AG09319 (cell line): Measurements from ENCODE around the gene ZBTB44.

Experiments used
- DNase-seq: peaks from one replicate; pipeline ENCODE4 v3.0.0-alpha.2; 2010; ENCODE audit warnings: low read depth; ENCODE audit errors: extremely low read depth
- TF ChIP-seq, protein P1 (sequence below): IDR thresholded peaks from 2 replicates; pipeline ENCODE4 v1.5.1; 2011; ENCODE audit warnings: low read depth, mild to moderate bottlenecking, inconsistent platforms, low read length, moderate library complexity

Gene ZBTB44

DNA sequence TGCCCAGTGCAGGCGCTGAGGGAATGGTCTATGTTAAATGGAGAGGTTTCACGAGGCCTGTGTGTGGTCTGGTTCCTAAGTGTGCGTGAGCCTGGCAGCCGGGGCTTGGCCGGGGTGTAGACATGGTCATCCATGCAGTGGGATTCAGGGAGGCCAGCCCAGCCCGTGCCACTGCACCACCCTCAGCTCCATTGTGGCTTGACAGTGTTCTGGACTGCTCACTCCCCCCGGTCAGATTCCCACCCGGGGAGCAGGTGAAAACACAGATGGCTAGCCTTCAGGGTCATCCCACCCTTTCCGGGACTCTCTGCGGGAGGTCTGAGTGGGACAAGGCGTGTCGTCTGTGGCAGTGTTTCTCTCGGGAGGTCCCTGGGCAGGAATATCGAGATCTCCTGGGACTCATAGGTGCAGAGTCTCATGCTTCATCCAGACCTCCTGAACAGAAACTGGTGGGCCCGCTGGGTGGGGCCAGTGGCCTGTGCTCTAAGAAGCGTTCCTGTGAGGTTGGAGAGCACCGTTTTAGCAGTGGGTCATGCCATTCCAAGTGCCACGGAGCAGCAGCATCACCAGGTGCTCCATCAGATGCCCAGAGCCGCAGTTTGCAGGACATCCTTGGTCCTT lies 102.8 kb downstream of the ZBTB44 start:
- TF ChIP-seq, protein P1, sequence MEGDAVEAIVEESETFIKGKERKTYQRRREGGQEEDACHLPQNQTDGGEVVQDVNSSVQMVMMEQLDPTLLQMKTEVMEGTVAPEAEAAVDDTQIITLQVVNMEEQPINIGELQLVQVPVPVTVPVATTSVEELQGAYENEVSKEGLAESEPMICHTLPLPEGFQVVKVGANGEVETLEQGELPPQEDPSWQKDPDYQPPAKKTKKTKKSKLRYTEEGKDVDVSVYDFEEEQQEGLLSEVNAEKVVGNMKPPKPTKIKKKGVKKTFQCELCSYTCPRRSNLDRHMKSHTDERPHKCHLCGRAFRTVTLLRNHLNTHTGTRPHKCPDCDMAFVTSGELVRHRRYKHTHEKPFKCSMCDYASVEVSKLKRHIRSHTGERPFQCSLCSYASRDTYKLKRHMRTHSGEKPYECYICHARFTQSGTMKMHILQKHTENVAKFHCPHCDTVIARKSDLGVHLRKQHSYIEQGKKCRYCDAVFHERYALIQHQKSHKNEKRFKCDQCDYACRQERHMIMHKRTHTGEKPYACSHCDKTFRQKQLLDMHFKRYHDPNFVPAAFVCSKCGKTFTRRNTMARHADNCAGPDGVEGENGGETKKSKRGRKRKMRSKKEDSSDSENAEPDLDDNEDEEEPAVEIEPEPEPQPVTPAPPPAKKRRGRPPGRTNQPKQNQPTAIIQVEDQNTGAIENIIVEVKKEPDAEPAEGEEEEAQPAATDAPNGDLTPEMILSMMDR = no peak
- no peak for DNase-seq

DNA sequence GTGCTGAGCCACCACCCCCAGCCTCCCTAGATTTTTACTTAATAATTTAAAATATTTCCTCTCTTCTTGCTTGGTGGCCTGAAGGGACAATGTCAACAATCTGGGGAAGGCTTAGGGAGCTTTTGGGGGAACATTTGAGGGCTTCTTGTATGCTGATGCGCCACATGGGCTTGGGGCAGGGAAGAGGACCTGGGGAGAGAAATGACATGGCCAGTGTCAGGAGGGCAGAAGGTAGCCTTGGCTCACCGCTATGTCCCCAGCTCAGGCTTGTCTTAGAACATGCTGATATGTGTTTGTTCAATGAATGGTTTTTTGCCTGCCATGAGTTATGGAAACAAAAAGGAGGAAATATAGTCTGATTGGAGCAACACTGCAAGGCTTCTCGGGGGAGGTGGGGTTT lies 103.6 kb downstream of the ZBTB44 start:
- TF ChIP-seq, protein P1 = no peak
- no peak for DNase-seq

DNA sequence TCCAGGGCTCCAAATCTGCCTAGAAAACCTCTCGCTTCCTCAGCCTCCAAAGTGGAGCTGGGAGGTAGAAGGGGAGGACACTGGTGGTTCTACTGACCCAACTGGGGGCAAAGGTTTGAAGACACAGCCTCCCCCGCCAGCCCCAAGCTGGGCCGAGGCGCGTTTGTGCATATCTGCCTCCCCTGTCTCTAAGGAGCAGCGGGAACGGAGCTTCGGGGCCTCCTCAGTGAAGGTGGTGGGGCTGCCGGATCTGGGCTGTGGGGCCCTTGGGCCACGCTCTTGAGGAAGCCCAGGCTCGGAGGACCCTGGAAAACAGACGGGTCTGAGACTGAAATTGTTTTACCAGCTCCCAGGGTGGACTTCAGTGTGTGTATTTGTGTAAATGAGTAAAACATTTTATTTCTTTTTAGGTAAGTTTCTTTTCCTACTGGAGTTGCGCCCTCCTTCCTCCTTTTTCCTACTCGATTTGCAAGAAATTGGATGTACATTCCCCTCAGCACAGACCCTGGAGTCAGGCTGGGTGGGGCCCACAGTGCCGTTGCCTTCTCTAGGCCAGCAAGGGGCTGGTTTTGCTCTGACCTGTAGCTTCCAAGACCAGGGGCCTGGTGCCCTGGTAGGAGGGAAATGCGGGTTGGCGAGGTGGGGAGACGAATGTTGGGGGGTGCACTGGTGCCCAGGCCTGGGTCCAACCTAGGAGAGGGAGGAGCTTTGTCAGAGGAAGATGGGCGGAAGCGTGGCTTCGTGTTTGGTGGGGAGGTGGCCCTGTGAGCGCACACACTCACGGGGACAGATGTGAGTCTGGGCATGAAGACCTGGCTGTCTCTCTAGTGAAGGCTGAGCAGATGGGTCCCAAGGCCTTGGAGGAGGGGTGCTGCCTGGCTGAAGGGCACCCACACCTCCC lies 104.5 kb downstream of the ZBTB44 start:
- DNase-seq = no peak
- TF ChIP-seq, protein P1 = no peak

DNA sequence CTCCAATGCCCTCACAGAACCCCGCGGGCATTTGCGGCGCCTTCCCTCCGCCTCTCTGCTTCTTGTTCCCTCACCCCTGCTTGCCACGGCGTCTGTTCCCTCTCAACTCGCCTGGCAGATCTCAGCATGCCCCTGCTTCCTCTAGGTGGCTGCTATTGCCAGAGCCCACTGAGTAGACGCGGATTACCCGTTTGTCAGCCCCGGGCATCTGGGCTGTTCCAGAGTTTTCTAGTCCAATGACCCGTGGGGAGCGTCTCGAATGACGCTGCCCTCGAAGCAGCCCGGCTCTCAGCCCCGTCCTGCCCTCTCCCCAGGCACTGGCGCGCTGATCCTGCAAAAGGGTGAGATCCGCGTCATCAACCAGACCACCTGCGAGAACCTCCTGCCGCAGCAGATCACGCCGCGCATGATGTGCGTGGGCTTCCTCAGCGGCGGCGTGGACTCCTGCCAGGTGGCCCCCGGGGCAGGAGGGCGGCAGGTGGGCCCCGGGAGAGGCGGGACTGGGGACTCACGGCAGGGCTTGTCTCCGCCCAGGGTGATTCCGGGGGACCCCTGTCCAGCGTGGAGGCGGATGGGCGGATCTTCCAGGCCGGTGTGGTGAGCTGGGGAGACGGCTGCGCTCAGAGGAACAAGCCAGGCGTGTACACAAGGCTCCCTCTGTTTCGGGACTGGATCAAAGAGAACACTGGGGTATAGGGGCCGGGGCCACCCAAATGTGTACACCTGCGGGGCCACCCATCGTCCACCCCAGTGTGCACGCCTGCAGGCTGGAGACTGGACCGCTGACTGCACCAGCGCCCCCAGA lies 105.4 kb downstream of the ZBTB44 start:
- DNase-seq = no peak
- TF ChIP-seq, protein P1 = no peak

DNA sequence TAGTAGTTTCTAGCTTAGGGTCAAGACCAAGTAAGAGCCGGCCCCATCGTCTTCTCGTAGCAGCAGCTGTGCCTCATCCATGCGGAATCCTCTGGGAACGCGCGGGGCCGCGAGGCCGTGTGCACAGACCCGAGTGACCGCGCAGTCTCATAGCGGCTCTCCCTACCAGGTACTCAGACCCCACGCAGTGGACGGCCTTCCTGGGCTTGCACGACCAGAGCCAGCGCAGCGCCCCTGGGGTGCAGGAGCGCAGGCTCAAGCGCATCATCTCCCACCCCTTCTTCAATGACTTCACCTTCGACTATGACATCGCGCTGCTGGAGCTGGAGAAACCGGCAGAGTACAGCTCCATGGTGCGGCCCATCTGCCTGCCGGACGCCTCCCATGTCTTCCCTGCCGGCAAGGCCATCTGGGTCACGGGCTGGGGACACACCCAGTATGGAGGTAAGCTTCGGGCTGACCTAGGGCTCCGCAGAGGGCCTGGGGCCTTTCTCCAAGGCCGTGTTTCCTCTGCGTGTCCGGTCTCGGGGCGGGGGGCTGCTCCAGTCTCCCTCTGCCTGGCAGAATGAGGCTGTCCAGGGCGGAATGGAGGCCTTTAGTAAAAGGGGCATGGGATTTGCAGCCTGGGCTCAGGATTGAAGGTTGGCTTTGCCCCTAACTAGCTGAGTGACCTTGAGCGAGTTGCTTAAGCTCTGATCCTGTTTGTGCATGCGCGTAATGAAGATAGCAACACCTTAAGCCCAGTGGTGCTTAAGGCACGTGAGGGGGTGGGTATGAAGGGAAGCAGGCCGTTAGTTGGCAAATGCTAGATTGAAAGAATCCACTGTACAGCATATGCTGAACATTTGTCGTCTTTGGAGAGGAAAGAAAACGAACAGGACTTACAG lies 106.2 kb downstream of the ZBTB44 start:
- DNase-seq = no peak
- TF ChIP-seq, protein P1 = no peak

DNA sequence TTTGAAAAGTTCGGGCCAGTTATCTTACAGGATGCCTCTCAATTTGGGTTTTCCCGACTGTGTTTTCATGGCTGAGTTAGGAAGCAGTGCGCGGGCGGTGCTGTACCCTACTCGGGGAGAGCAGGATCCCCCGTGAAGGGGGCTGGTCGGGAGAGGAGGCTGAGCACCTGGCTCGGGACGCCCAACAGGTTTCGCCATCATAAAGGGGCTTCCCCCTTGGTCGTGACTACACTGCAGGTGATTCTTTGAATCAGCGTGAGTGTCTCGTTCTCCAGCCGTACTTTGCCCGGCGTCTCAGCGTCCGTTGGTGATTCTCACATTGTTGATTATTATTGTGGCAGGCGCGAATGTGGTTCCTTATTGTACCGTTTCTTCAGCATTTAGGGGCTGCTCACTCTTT lies 108.6 kb downstream of the ZBTB44 start:
- DNase-seq = no peak
- TF ChIP-seq, protein P1 = no peak
